Pancreas (tissue), 10 donors: Measurements from ENCODE around the gene HMCN1. TPM values are rescaled to one million over a fixed set of nuclear protein-coding genes. Genes with fewer than 3 reads are reported as not detected.
A peak's percentile ranks its signal among the peaks of the same experiment; 100 is the strongest.

ENCODE experiments used
- ATAC-seq, 4 donors: fragments of 200-7000 bp; cut with Tn5 transposase; one replicate each; pipeline versions ENCODE4 v1.8.0 to v1.9.1; 2020; ENCODE audit warnings: mild to moderate bottlenecking in 4 of 4, moderate library complexity in 4 of 4
- DNase-seq, 6 donors: peaks; one replicate each; pipeline ENCODE4 v3.0.0-alpha.2; 2020
- FAIRE-seq: peaks from 2 replicates; lab custom pipeline; 2012; peaks lifted over from hg19 to GRCh38; lab: Jason Lieb, UNC
- H3K27ac ChIP-seq, 4 donors: fragments of 200-600 bp; sonication (generic); 1 replicate in 3 of 4; 2 replicates in 1 of 4; pipeline versions ENCODE4 v1.5.0 to v1.8.0; 2020
- H3K27me3 ChIP-seq, 4 donors: fragments of 200-600 bp; one replicate each; pipeline ENCODE4 v1.8.0; 2021
- H3K36me3 ChIP-seq, 3 donors: fragments of 200-600 bp; sonication (generic) in 1 of 3; one replicate each; pipeline versions ENCODE4 v1.5.0 to v1.8.0; 2020 to 2021
- H3K4me1 ChIP-seq, 3 donors: fragments of 200-600 bp; one replicate each; pipeline ENCODE4 v1.8.0; 2021
- H3K4me3 ChIP-seq, 4 donors: fragments of 200-600 bp; sonication (generic) in 2 of 4; one replicate each; pipeline versions ENCODE4 v1.5.0 to v1.8.0; 2020 to 2021
- H3K9me3 ChIP-seq, 4 donors: fragments of 200-600 bp; one replicate each; pipeline ENCODE4 v1.8.0; 2021
- CTCF ChIP-seq, 4 donors: fragments of 200-600 bp; sonication (generic) in 3 of 4; IDR thresholded peaks; one replicate each; pipeline versions ENCODE4 v1.5.0 to v1.8.0; 2021; ENCODE audit warnings: antibody characterized with exemption in 4 of 4
- WGBS, 2 donors: extraction: QIAGEN DNeasy Blood & Tissue Kit; methylation state at CpG; one replicate each; pipeline ENCODE4 v1.1.7; 2013; 5-methylcytosine and 5-hydroxymethylcytosine counted together
- intact Hi-C, 3 donors: fragments of 100-400 bp; cut with DNase I; formaldehyde crosslinking; loops; one replicate each; pipeline versions ENCODE4 v1.11.1 to v1.14.2; 2022
- polyA plus RNA-seq, 2 donors: library from polyadenylated mRNA; stranded (reverse); fragments of 200-250 nt; gene quantifications; one replicate each; pipeline ENCODE4 v1.2.3, GENCODE V29; 2013
- total RNA-seq, 6 donors: library from RNA; stranded (reverse); fragmentation: NEBNext Ultra II Directional in 4 of 6; extraction: Animal tissue kit (Norgen Biotek cat#: 25700) in 4 of 6; gene quantifications; one replicate each; pipeline versions ENCODE4 v1.2.1 to v1.2.4, GENCODE V29; 2021 to 2023
- donor health status: healthy with polysubstance abuse.
- donor health status: DM: no; HTN: no; CAD: no; lungs with moderate emphysema.
- donor health status: DM: no; HTN: no; CAD: no.
- donor health status: control.
- donor health status: control.
- donor health status: Bipolar disorder and iron deficiency.
- donor health status: DM: yes; HTN: yes; CAD: no.
- donor health status: DM: no; HTN: no; CAD: no.
- donor health status: DM: no; HTN: no; CAD: no.
- donor health status: DM: yes; HTN: yes; CAD: no.

Gene HMCN1
- total and polyA plus RNA-seq, 8 donors, result 0.19 to 4.8 (median 0.60) TPM

GRCh38 chr1:186194107-186194756 lies 460.0 kb downstream of the HMCN1 start:
- Histone ChIP-seq H3K4me1 (no peaks in the 10 kb centered on the region), H3K27ac (no peak overlapping the region), H3K9me3 (no peaks in the 10 kb centered on the region), H3K36me3 (no peaks in the 10 kb centered on the region), H3K4me3 (no peak overlapping the region), H3K27me3 (no peaks in the 10 kb centered on the region)
- no peak for DNase-seq
- FAIRE-seq, result no peak
- WGBS, 2 donors, result 82% methylated on average over 2 of the region's 2 CpGs
- intact Hi-C loops, result no loop called here
- no peak for ATAC-seq
- TF ChIP-seq CTCF (IDR thresholded peaks at IDR 0.05), result no peak

- TF ChIP-seq CTCF (IDR thresholded peaks at IDR 0.05), result no peak
- H3K36me3 ChIP-seq, result no peaks in the 10 kb centered on the region
- H3K4me1 ChIP-seq, result no peaks in the 10 kb centered on the region
- 60 to 79% methylated on average over 3 of the region's 3 CpGs for WGBS, 2 donors
- DNase-seq (no peak), FAIRE-seq (no peak), ATAC-seq (no peak)
- intact Hi-C loops, result no loop called here
- H3K9me3 ChIP-seq, result no peaks in the 10 kb centered on the region
- no peak overlapping the region for H3K4me3 ChIP-seq
- no peak overlapping the region for H3K27ac ChIP-seq
- no peaks in the 10 kb centered on the region for H3K27me3 ChIP-seq
These were observed 461.3 kb downstream of the HMCN1 start for GRCh38 chr1:186195377-186195931.

- DNase-seq (peak in 2 of 6 donors; percentile 9 to 12), ATAC-seq (peak in 3 of 4 donors; percentile 18 to 69 (median 61)), FAIRE-seq (no peak)
- no peak for TF ChIP-seq CTCF (IDR thresholded peaks at IDR 0.05)
- Histone ChIP-seq H3K4me1 (no peaks in the 10 kb centered on the region), H3K9me3 (no peaks in the 10 kb centered on the region), H3K27me3 (no peaks in the 10 kb centered on the region), H3K4me3 (no peak overlapping the region), H3K27ac (no peak overlapping the region), H3K36me3 (no peaks in the 10 kb centered on the region)
- intact Hi-C loops, result no loop called here
- 85 to 90% methylated on average over 5 of the region's 5 CpGs for WGBS, 2 donors
These were observed 468.1 kb downstream of the HMCN1 start for GRCh38 chr1:186202271-186202764.

GRCh38 chr1:186202776-186203175 lies 468.6 kb downstream of the HMCN1 start:
- DNase-seq, result no peak
- H3K27ac ChIP-seq, result no peak overlapping the region
- no peak overlapping the region for H3K4me3 ChIP-seq
- H3K9me3 ChIP-seq, result no peaks in the 10 kb centered on the region
- 48 to 71% methylated on average over 2 of the region's 2 CpGs for WGBS, 2 donors
- no peak for ATAC-seq
- H3K4me1 ChIP-seq, result no peaks in the 10 kb centered on the region
- no peak for FAIRE-seq
- H3K36me3 ChIP-seq, result no peaks in the 10 kb centered on the region
- TF ChIP-seq CTCF (IDR thresholded peaks at IDR 0.05), result no peak
- intact Hi-C loops, result no loop called here
- no peaks in the 10 kb centered on the region for H3K27me3 ChIP-seq

- 76 to 85% methylated on average over 7 of the region's 7 CpGs for WGBS, 2 donors
- no peak for TF ChIP-seq CTCF (IDR thresholded peaks at IDR 0.05)
- FAIRE-seq (no peak), ATAC-seq (peak in 1 of 4 donors; percentile 27), DNase-seq (no peak)
- no peak overlapping the region for H3K27ac ChIP-seq
- H3K36me3 ChIP-seq, result no peaks in the 10 kb centered on the region
- no peaks in the 10 kb centered on the region for H3K9me3 ChIP-seq
- no peaks in the 10 kb centered on the region for H3K4me1 ChIP-seq
- intact Hi-C loops, result no loop called here
- H3K27me3 ChIP-seq, result no peaks in the 10 kb centered on the region
- H3K4me3 ChIP-seq, result no peak overlapping the region
These were observed 471.9 kb downstream of the HMCN1 start for GRCh38 chr1:186206048-186206570.
